ENCODE data around the gene MCTP1.

DNA sequence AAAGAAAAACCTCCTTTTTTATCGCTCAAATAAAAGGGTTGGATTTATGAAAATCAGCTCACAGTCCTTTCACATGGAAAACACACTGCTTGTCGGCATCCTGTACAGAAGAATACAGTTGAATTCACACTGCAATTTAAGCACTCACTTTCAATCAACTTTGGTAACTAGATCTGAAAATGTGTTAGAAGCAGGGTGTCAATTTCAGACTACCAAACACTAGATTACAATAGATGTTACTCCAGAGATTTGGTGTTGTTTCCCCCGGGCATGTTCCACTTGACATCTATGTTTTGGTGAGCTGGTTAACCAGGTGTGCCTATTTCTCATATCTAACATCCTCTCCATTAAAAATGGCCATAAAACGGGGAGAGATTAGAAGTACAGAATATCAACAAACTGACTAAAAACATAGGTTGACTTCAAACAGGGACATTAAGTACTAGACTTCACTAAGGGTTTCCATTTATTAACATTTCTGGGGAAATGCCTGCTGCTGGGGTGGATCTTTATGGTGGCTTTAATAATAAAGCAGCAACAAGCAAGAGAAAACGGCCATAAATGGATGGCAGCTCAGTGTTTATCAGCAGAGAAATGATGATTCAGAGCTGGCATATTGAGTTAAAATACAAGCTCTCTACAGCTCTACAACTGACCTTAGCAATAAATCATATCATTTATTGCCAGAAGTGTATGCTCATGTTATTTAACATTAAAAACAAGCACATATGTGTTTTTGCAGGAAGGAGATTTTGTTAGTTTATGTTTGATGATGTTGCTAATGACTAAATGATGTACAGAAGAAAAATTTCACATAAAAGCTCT lies 507.6 kb downstream of the MCTP1 start:
- TF ChIP-seq, protein P1, sequence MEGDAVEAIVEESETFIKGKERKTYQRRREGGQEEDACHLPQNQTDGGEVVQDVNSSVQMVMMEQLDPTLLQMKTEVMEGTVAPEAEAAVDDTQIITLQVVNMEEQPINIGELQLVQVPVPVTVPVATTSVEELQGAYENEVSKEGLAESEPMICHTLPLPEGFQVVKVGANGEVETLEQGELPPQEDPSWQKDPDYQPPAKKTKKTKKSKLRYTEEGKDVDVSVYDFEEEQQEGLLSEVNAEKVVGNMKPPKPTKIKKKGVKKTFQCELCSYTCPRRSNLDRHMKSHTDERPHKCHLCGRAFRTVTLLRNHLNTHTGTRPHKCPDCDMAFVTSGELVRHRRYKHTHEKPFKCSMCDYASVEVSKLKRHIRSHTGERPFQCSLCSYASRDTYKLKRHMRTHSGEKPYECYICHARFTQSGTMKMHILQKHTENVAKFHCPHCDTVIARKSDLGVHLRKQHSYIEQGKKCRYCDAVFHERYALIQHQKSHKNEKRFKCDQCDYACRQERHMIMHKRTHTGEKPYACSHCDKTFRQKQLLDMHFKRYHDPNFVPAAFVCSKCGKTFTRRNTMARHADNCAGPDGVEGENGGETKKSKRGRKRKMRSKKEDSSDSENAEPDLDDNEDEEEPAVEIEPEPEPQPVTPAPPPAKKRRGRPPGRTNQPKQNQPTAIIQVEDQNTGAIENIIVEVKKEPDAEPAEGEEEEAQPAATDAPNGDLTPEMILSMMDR (IDR thresholded peaks at IDR 0.05), result no peak
- no peak for TF ChIP-seq POLR2A (IDR thresholded peaks at IDR 0.05)
